SK-N-SH treated with all-trans-retinoic acid at 6 μM for 48 hours (cell line): Measurements from ENCODE around the gene ADIPOR2.

Experiments
- RARB ChIP-seq: fragments of 250-450 bp; sonication (Bioruptor Pico); IDR thresholded peaks from 2 replicates; pipeline ENCODE4 v1.8.0; 2021; ENCODE audit warnings: mild to moderate bottlenecking, moderate library complexity
- SNAI2 ChIP-seq: fragments of 250-450 bp; sonication (Bioruptor Pico); IDR thresholded peaks from 2 replicates; pipeline ENCODE4 v1.5.0; 2020; ENCODE audit warnings: mild to moderate bottlenecking, moderate library complexity
- TCF4 ChIP-seq: fragments of 250-450 bp; sonication (Bioruptor Pico); IDR thresholded peaks from 2 replicates; pipeline ENCODE4 v1.8.0; 2021; ENCODE audit warnings: mild to moderate bottlenecking, moderate library complexity, borderline replicate concordance
- ZC3H10 ChIP-seq: fragments of 250-450 bp; sonication (Bioruptor Pico); IDR thresholded peaks from 2 replicates; pipeline ENCODE4 v1.5.1; 2021; ENCODE audit warnings: mild to moderate bottlenecking, moderate library complexity
- ZFP3 ChIP-seq: fragments of 250-450 bp; sonication (Bioruptor Pico); IDR thresholded peaks from 2 replicates; pipeline ENCODE4 v1.5.0; 2020; ENCODE audit warnings: mild to moderate bottlenecking, moderate library complexity
- ZFP30 ChIP-seq: fragments of 450-650 bp; formaldehyde crosslinking; IDR thresholded peaks from 2 replicates; pipeline ENCODE4 v1.5.0; 2022; ENCODE audit warnings: mild to moderate bottlenecking, moderate library complexity
- ZNF565 ChIP-seq: fragments of 450-650 bp; formaldehyde crosslinking; conservative IDR thresholded peaks from 2 replicates; pipeline ENCODE4 v1.5.0; 2020; ENCODE audit warnings: low read depth, mild to moderate bottlenecking, moderate library complexity
- ZNF70 ChIP-seq: fragments of 450-650 bp; formaldehyde crosslinking; IDR thresholded peaks from 2 replicates; pipeline ENCODE4 v1.5.0; 2020; ENCODE audit warnings: mild to moderate bottlenecking, moderate library complexity

DNA sequence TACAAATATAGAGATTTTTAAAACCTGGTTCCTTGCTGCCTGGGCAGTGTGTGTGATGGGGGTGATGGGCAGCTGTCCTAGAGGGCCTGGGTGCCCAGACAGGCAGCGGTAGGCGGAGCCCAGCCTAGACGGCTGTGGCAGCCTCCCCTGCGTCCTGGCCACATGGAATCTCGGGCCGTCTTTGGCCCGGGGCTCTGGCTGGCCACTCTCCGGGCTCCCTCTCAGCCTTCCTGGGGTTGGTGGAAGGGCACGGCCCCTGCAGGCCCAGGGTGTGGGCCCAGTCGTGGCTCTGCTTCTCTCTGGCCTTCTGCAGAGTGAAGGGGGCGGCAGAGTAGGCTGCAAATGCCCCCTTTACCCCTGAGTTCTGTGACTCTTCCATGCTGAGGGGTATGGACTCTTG lies 131.8 kb downstream of the ADIPOR2 start:
- TF ChIP-seq TCF4 (CRISPR knock-in tag) (no peak), ZFP30 (no peak), ZC3H10 (no peak), ZFP3 (CRISPR knock-in tag) (no peak), RARB (CRISPR knock-in tag) (no peak), ZNF565 (no peak), SNAI2 (CRISPR knock-in tag) (no peak), ZNF70 (CRISPR knock-in tag) (no peak)
